Activated T-helper 1 cell treated with anti-CD3 and anti-CD28 coated beads, Interleukin-2, amount 50 U/mL, for 16 hours (primary cell): ENCODE data around the gene ZNF701.
"Not testable (repeated sequence)": the region's sequence is repeated elsewhere in the genome, so short reads cannot be mapped to it uniquely, and the experiment has no call there.

Experiments used
- DNase-seq, 2 donors: peaks; one replicate each; pipeline ENCODE4 v3.0.0-alpha.2; 2020; ENCODE audit warnings: low read depth in 1 of 2, low spot score in 1 of 2

Gene ZNF701

DNA sequence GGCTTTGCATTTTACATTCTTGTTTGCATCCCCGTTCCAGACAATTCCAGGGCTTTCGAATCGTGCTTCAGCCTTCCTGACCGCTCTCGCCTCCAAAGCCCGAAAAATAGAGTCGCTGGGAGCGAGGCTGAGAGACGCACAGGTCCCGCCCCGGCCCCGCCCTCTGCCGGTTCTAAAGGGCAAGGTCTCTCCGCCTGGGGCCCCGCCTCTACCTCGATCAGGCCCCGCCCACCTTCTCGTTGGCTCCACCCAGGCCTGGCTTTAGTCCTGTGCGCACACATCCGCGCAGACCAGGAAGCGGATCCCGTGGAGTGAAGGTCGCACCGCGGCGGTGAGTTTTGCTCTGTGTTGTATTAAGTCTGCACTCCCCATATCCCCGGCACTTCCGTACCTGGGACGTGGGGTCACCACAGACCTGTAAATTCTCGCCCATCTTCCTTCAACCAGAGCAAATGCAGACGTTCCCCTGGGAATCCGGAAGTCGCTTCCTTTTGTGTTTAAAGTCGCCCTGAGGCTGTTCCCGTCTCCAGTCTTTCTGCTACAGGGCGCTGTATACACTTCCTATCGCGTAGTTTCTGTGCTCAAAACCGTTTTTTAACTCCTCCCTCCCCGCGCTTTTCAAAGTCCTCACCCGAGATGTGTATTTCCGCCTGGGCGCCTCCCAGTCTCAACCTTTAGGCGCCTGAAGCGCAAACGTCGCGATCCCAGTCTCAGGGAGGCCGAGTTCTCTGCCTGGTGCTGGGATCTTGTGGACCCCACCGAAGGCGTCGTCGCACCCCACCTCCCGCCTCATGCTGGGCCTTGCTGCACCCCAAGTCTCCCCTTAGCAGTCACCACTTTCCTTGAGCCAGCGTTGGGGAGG lies at the start of gene ZNF701:
TSS of gene ZNF701 (plus strand) at position 288 of the 862 bp plus-strand sequence. CDS start 3,861 bp downstream, outside the sequence.
- DNase-seq = peak; percentile 91 to 92

DNA sequence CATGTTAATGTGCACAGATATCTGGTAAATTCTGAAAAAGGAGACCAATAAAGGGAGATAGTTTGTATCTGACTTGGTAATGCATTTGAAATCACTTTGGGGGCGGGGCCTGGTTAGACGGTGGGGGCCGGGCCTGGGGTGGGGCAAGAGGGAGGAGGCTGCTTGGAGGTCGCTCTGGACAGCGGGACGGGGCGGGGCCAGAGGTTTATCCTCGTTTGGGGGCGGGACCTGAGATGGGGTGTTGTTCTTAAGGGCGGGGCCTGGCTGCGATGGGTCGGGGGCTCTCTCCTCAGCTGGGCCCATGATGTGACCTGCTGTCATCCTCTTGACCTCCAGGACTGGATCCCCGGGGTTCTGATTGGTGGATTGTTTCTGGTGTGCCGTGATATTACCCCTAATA lies 47.5 kb upstream of the ZNF701 start:
- DNase-seq = no peak

DNA sequence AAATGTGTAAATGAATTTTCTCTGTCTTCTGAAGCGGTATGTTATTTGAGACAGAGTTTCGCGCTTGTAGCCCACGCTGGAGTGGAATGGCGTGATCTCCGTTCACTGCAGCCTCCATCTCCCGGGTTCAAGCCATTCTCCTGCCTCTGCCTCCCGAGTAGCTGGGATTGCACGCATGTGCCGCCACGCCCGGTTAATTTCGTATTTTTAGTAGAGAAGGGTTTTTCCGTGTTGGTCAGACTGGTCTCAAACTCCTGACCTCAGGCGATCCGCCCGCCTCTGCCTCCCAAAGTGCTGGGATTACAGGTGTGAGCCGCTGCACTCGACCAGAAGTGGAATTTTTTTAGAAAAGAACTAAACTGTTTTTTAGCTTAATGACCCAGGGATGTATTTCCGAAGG lies 46.0 kb upstream of the ZNF701 start:
- DNase-seq = no peak

DNA sequence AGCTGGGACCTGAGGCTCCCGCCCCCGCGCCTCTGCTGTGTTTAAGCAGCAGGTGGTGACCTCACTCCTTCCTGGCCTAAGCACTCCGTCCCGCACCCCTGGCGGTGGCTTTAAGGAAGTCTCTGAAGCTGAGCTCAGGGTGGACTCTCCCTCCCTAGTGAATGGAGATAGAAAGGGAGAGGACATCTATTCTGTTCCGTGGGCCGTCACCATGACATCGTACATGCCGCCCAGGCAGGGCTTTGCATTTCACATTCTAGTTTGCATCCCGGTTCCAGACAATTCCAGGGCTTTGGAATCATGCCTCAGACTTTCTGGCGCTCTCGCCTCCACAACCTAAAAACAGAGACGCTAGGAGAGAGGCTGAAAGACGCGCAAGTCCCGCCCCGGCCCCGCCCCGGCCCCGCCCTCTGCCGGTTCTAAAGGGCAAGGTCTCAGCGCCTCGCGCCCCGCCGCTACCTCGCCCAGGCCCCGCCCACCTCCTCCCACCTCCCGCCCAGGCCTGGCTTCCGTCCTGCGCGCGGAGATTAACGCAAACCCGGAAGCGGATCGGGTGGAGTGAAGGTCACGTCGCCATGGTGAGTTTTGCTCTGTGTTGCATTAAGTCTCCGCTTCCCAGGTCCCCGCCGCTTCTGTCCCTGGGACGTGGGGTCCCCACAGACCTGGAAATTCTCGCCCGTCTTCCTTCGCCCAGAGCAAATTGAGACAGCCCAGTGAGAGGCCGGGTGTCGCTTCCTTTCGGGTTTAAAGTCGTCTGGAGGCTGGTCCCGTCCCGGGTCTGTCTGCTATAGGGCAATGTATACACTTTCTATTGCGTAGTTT lies 42.7 kb upstream of the ZNF701 start, which contains the start of gene ZNF808:
TSS of gene ZNF808 (plus strand) at position 535 of the 822 bp plus-strand sequence. CDS start 15,617 bp downstream, outside the sequence.
- DNase-seq = peak; percentile 96 to 99

DNA sequence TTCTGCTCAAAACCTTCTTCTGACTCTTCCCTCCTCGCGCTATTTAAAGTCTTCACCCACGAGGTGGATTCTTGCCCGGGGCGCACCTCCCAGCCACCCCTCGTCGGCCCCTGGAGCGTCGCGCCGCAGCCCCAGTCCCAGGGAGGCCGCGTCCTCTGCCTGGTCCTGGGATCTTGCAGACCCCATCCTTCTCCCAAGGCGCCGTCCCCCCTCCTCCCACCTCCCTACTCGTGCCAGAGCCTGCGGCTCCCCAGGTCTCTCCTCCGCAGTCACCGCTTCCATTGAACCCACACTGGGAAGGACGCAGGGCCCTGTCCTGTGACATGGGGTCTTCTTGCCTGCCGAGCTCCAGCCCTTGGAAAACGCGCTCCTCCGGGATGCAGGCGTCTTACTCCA lies 42.1 kb upstream of the ZNF701 start:
- DNase-seq = peak in 1 of 2 donors; percentile 0

DNA sequence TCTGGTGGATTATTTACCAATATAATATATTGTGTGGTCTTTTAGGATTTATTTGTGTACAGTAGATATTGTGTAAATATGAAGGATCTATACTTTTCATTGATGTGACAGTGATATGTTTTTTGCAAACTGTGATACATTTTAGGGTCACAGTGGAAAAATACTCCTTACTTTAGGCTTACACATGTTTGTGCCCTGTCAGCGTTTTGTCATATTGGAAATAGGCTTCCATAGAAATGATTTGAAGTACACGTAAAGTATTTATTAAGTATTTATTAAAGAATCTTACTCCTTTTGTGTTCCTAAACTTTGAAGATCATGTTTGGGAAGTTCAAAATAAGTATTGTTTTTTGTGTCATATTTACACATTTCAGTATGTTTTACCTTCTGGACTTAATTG lies 37.6 kb upstream of the ZNF701 start:
- DNase-seq = no peak

DNA sequence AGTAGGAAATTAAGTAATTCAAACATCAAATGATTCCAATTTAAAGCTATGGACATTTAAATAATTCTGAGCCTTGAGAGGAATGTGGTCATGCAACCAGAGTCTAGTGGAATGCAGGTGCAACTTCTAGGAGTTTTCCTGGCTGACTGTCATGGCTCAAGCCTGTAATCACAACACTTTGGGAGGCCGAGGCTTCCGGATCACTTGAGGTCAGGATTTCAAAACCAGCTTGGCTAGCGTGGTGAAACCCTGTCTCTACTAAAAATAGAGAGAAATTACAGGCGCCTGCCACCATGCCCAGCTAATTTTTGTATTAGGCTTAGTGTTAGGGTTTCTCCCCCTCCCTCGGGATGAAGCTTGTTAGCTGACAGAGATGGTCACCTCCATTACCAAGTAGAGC lies 36.2 kb upstream of the ZNF701 start:
- no peak for DNase-seq

DNA sequence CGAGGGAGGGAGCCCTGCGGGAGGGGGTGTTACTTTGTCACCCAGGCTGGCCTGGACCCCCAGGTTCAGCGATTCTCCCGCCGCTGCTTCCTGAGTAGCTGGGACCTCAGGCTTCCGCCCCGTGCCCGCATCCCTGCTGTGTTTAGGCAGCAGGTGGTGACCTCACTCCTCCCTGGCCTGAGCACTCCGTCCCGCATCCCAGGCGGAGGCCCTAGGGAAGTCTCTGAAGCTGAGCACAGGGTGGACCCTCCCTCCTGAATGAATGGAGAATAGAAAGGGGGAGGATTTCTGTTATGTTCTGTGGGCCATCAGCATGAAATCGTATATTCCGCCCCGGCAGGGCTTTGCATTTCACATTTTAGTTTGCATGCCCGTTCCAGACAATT lies 34.7 kb upstream of the ZNF701 start:
- not testable (repeated sequence) for DNase-seq

DNA sequence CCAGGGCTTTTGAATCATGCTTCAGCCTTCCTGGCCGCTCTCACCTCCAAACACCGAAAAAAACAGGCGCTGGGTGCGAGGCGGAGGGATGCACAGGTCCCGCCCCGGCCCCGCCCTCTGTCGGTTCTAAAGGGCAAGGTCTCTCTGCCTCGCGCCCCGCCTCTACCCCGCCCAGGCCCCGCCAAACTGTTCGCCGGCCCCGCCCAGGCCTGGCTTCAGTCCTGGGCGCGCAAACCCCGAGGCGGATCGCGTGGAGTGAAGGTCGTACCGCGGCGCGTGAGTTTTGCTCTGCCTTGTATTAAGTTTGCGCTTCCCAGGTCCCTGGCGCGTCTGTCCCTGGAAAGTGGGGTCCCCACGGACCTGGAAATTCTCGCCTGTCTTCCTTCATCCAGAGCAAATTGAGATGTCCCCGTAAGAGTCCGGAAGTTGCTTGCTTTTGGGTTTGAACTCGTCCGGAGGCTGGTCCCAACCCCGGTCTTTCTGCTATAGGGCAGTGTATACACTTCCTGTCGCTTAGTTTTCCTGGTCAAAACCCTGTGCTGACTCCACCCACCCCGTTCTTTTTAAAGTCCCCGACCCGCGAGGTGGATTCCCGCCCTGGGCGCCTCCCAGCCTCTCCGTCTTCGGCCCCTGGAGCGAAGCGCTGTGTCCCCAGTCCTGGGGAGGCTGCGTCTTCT lies 34.2 kb upstream of the ZNF701 start:
- DNase-seq = peak; percentile 78 to 83

DNA sequence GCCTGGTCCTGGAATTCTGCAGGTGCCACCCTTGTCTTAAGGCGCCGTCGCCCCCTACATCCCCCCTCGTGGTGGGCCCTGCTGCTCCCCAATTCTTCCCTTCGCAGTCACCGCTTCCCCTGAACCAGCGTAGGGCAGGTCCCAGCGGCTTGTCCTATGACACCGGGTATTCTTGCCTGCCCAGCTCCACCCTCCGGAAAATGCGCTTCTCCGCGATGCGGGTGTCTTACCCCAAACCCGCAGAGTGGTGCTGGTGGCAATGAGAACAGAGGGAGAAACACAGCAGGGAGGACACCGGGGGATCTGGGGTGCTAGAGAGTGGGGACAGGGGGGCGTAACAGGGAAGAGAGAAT lies 33.7 kb upstream of the ZNF701 start:
- peak; percentile 8 to 18 for DNase-seq

DNA sequence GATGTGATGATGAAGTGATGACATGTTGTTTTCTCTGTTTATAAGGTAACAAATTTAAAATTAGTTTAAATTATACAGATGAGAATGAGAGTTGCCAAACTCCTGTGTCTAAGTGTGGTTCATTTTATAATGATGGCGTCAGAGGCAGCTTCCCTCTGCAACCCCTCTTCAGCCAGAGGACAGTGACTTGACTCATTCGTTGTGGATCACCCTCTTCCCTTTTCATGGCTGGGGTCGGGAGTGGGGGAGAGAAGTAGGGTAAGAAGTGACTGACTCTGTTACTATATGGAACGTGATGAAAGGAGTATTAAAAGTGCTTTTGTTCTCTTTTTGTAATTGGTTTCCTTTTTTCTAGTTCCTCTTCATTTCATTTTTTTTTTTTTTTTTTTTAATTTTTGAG lies 31.3 kb upstream of the ZNF701 start:
- DNase-seq = not testable (repeated sequence)

DNA sequence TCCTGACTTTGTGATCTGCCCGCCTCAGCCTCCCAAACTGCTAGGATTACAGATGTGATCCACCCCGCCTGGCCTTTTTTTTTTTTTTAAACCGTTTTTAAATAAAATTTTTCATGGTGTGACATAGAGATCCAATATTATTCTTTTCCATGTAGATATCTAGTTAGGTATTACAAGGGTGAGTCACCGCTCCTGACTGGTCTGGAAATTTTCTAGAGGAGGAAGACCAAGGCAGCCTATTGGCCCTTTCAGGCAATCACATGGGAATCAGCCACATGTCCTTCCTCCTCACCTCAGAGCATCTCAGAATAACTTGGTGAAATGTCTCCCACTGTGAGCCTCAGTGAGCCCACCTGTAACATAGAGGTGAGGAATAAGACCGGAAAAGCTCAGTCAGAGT lies 28.9 kb upstream of the ZNF701 start:
- DNase-seq = not testable (repeated sequence)

DNA sequence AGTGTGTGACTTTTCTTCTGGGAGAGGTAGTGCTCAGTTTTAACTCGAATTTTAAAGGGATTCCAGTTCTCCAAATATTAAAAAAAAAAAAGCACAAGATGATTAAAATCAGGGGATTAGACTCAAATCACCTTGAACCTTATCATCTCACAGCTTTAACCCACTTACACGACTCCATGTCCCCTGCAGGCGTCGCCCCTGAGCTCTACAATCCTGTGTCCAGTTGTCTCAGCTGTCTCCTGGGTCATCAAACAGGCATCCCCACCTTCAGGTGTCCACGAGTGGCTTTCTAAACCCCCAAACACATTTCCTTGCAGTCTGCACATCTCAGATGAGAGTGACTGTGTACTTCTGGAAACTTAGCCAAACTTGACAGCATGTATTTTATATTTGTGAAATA lies 28.5 kb upstream of the ZNF701 start:
- no peak for DNase-seq

DNA sequence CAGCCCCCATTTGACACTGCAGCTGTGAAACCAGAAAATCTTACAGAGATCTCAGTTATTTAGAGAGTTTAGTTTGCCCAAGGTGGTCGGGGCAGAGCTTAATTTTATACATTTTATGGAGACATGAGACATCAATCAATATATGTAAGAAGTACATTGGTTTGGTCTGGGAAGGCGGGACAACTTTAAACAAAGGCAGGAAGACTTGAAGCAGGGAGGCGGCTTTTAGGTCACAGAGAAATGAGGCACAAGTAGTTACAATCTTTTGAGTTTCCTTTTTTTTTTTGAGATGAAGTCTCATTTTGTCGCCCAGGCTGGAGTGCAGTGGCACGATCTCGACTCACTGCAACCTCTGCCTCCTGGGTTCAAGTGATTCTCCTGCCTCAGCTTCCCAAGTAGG lies 27.5 kb upstream of the ZNF701 start:
- DNase-seq = not testable (repeated sequence)

DNA sequence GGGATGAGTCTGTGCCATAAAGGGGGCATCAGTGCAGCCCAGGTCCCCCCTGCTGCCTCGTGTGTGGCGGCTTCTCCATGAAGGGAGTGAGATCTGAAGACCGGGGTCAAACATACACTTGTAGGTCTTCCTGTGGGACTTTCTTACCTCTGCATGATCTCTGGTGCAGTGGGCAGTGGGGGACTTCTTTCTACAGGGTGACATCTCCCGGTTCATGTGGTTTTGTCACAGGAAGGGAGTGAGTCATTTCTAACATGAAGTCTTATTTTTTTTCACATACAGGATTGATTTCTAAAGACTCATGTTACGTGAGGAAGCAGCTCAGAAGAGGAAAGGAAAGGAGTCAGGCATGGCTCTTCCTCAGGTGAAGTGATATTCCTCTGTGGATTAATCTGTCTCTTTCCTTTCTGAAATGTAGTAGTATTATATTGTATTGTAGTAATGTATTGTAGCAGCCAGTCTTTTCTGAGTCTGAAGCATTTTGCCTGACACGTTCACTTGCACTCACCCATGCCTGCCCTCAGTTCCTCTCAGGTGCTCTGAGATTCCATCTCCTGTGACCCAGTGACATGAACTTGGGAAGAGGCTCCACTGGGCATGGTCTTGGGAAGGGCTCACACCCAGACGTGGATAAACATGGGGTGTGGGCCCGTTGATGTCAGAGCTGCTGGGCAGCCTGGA lies 27.0 kb upstream of the ZNF701 start:
- DNase-seq = peak in 1 of 2 donors; percentile 20

DNA sequence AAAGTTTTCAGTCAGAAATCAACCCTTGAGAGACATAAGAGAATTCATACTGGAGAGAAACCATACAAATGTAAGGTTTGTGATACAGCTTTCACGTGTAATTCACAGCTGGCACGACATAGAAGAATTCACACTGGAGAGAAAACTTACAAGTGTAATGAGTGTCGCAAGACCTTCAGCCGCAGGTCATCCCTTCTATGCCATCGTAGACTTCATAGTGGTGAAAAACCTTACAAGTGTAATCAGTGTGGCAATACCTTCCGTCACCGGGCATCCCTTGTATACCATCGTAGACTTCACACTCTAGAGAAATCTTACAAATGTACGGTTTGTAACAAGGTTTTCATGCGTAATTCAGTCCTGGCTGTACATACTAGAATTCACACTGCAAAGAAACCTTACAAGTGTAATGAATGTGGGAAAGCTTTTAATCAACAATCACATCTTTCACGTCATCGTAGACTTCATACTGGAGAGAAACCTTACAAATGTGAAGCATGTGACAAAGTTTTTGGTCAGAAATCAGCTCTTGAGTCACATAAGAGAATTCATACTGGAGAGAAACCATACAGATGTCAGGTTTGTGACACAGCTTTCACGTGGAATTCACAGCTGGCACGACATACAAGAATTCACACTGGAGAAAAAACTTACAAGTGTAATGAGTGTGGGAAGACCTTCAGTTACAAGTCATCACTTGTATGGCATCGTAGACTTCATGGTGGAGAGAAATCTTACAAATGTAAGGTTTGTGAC lies 15.7 kb upstream of the ZNF701 start:
- DNase-seq = no peak

DNA sequence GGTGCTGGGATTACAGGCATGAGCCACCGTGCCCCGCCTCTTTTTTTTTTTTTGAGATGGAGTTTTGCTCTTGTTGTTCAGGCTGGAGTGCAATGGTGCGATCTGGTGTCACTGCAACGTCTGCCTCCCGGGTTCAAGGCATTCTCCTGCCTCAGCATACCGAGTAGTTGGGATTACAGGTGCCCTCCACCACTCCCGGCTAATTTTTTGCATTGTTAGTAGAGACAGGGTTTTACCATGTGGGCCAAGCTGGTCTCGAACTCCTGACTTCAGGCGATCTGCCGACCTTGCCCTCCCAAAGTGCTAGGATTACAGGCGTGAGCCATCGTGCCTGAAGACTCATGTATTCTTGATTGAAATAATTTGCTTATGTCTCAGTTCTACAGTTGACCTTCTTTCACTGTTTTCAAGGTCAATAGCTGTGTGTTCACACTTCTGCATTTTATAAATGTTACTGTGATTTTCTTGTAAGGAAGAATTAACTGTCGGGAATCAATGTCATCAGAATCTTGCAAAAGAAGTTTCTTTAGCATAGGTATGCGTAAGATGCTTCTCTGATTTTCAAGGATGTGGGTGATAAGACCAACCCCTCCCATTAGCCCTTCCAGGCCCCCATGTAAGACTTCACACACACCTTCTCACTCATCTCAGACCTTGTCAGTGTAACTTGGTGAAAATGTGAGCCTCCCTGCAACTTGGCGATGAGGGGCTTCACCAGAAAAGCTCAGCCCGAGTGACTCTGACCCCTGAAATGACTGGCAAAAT lies 12.7 kb upstream of the ZNF701 start:
- DNase-seq = no peak

DNA sequence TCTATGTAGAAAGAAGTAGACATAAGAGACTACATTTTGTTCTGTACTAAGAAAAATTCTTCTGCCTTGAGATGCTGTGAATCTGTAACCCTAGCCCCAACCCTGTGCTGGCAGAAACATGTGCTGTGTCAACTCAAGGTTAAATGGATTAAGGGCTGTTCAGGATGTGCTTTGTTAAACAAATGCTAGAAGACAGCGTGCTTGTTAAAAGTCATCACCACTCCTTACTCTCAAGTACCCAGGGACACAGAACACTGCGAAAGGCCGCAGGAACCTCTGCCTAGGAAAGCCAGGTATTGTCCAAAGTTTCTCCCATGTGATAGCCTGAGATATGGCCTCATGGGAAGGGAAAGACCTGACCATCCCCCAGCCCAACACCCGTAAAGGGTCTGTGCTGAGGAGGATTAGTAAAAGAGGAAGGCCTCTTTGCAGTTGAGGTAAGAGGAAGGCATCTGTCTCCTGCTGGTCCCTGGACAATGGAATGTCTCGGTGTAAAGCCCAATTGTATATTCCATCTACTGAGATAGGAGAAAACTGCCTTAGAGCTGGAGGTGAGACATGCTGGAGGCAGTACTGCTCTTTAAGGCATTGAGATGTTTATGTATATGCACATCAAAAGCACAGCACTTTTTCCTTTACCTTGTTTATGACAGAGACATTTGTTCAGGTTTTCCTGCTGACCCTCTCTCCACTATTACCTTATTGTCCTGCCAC lies 11.2 kb upstream of the ZNF701 start:
- DNase-seq = not testable (repeated sequence)

DNA sequence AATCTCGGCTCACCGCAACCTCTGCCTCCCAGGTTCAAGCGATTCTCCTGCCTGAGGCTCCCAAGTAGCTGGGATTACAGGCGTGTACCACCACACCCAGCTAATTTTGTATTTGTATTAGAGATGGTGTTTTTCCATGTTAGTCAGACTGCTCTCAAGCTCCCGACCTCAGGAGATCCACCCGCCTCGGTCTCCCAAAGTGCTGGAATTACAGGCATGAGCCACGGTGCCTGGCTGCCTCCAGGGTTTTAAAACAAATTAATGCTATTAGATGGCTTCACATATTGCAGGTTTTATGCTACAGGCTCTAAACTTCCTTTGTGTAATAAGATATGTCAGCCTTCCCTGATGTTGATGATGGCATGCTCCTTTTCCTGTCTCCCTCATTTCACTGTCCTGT lies 8.5 kb upstream of the ZNF701 start:
- not testable (repeated sequence) for DNase-seq
